Skeletal muscle satellite cell (primary cell): Measurements from ENCODE around the gene PCDHB15.

ENCODE experiments used
- H3K27me3 ChIP-seq: 2 replicates; pipeline ENCODE4 v1.7.0; 2013; ENCODE audit warnings: low read length; ENCODE audit not compliant: control insufficient read depth, insufficient read depth
- H3K36me3 ChIP-seq: 2 replicates; pipeline ENCODE4 v1.7.0; 2013; ENCODE audit warnings: mild to moderate bottlenecking, control low read depth, low read length; ENCODE audit not compliant: insufficient read depth
- H3K4me1 ChIP-seq: 2 replicates; pipeline ENCODE4 v1.7.0; 2013; ENCODE audit warnings: low read length; ENCODE audit not compliant: control insufficient read depth, insufficient read depth
- H3K4me2 ChIP-seq: 2 replicates; pipeline ENCODE4 v1.7.0; 2013; ENCODE audit warnings: mild to moderate bottlenecking, low read length
- H3K4me3 ChIP-seq: 2 replicates; pipeline ENCODE4 v1.7.0; 2013; ENCODE audit warnings: low read length
- H3K9ac ChIP-seq: 2 replicates; pipeline ENCODE4 v1.7.0; 2013; ENCODE audit warnings: mild to moderate bottlenecking, low read depth, low read length, moderate library complexity
- H3K9me3 ChIP-seq: replicated peaks from 2 replicates; pipeline ENCODE4 v1.7.0; 2013; ENCODE audit warnings: mild to moderate bottlenecking, control low read depth, low read length

Gene PCDHB15

DNA sequence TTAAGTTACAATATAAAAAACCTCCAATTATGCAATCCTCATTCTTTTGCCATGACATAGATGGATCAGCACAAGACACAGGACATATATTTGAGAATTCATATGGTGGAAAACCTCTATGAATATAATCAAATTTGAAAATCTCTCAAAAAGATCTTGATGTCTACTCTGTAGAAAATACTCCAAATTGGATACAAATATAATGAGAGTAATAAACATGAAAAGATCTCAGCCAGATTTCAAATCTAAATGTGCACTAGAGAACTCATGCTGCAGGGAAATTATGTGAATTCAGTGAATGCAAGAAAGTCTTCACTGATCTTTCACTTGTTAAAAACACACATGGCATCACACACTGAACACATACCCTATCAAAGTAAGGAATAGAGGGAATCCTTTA lies 13.8 kb downstream of the PCDHB15 start:
- Histone ChIP-seq H3K4me3 (no peak overlapping the region), H3K4me1 (no peaks in the 10 kb centered on the region), H3K36me3 (no peaks in the 10 kb centered on the region), H3K4me2 (no peak overlapping the region), H3K9ac (no peak overlapping the region), H3K27me3 (no peaks in the 10 kb centered on the region), H3K9me3 (peaks cover 46% of the 10 kb centered on the region)

DNA sequence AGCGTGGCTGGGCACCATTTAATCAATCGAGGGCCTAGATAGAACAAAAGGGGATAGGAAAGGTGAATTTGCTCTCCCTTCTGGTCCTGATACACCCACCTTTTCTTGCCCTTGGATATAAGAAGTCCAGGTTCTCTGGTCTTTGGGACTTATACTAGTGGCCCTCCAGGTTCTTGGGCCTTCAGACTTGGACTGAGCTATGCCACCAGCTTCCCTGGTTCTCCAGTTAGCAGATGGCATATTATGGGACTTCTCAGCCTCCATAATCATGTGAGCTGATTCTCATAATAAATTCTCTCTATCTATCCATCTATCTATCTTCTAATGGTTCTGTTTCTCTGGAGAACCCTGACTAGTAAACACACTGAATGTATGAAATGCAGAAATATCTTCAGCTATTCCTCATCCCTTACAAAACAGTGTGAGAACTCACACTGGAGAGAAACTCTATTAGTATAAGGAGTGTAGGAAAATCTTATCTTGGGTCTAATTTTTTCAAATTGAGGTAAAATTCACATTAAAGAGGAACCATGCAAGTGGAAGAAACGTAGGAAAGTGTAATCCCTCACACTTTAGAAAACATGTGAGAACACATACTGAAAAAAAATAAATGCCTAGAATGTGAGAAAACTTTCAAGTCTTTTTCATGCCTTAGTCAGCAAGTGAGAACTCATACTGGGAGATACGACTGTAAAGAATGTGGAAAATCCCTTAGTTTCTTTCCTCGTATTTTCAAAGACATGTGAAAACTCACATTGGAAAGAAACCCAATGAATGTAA lies 15.5 kb downstream of the PCDHB15 start:
- Histone ChIP-seq H3K36me3 (no peaks in the 10 kb centered on the region), H3K27me3 (no peaks in the 10 kb centered on the region), H3K9me3 (peaks cover 50% of the 10 kb centered on the region), H3K4me3 (no peak overlapping the region), H3K4me2 (no peak overlapping the region), H3K9ac (no peak overlapping the region), H3K4me1 (no peaks in the 10 kb centered on the region)

DNA sequence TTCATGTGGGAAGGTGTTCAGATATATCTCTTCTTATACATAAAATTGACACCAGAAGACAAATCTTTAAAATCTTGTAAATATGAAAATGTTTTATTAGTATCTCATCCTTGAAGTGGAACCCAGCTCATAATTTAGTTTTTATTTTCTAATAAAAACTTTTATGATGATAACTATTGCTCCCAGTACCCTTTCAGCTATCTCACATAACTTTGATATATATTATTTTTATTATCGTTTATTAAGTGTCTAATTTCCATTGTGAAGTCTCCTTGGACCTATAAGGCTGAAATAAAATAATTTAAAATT lies 16.0 kb downstream of the PCDHB15 start:
- Histone ChIP-seq H3K9ac (no peak overlapping the region), H3K4me3 (no peak overlapping the region), H3K4me2 (no peak overlapping the region), H3K27me3 (no peaks in the 10 kb centered on the region), H3K9me3 (peaks cover 51% of the 10 kb centered on the region), H3K36me3 (no peaks in the 10 kb centered on the region), H3K4me1 (no peaks in the 10 kb centered on the region)

DNA sequence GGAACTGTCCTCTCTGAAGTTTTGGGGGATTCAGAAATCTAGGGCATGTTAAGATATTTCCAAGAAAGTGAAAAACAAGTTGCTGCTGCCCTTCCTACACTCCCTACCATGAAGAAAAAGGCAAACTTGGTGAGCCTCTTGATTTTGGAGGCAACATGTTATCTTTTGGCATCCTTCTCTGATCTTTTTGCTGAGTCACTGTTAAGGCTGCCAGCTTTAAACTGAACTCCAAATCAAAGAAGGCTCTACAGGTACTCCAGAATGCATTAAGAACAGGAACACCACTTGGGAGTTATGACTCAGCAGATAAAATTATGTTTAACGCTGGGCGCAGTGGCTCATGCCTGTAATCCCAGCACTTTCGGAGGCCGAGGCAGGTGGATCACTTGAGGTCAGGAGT lies 24.0 kb downstream of the PCDHB15 start:
- peaks cover 28% of the 10 kb centered on the region for H3K9me3 ChIP-seq
- no peaks in the 10 kb centered on the region for H3K27me3 ChIP-seq

DNA sequence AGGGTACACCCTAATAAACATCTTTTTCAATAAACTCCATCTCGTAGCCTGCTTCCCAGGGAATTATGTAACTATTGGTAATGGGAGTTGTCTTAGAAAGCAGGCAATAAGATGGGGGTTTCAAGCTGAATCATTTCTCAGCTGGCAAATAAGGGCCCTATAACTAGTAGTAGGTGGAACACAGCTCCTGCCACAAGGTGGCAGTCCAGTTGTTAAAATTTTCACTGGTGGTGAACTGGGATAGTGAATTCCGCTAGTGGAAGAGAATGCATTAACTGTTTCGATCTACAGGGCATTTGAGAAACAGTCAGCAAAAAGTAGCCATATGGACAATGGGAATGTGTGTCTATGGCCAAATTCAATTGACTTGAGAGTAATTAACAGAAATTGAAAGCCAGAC lies 27.7 kb downstream of the PCDHB15 start:
- Histone ChIP-seq H3K4me3 (no peak overlapping the region), H3K27me3 (no peaks in the 10 kb centered on the region), H3K9ac (no peak overlapping the region), H3K36me3 (no peaks in the 10 kb centered on the region), H3K4me2 (no peak overlapping the region), H3K9me3 (peaks cover 16% of the 10 kb centered on the region), H3K4me1 (no peaks in the 10 kb centered on the region)

More for the DNA sequence above, 24.0 kb downstream of the PCDHB15 start:
- H3K36me3 ChIP-seq = no peaks in the 10 kb centered on the region
- no peak overlapping the region for H3K4me3 ChIP-seq
- H3K9ac ChIP-seq = no peak overlapping the region
- no peaks in the 10 kb centered on the region for H3K4me1 ChIP-seq
- H3K4me2 ChIP-seq = no peak overlapping the region

DNA sequence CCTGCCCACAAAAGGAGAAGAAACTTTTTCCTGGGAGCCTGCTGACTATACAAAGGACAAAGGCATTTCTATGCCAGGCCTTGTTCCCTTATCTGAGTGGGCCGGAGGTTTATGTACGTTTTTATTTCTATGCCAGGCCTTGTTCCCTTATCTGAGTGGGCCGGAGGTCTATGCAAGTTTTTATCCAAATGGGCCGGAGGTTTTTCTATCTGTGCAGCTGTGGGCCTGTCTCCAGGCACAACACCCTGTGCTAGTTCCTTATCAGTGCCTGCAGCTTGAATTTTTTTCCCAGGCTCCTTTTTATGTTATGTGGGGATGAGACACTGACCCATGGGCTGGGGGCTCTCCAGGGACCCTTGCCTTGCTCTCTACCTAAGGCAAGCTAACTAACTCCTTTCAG lies 53.2 kb downstream of the PCDHB15 start:
- H3K36me3 ChIP-seq = no peaks in the 10 kb centered on the region
- H3K27me3 ChIP-seq = no peaks in the 10 kb centered on the region
- no peak overlapping the region for H3K9ac ChIP-seq
- H3K4me2 ChIP-seq = no peak overlapping the region
- peaks cover under 1% of the 10 kb centered on the region for H3K9me3 ChIP-seq
- no peak overlapping the region for H3K4me3 ChIP-seq
- H3K4me1 ChIP-seq = no peaks in the 10 kb centered on the region
